Right ventricle myocardium superior (tissue), 1 donor: ENCODE results near the gene HMGXB3. TPM values are rescaled to one million over a fixed set of nuclear protein-coding genes. Genes with fewer than 3 reads are reported as not detected.
A peak's percentile ranks its signal among the peaks of the same experiment; 100 is the strongest.
"Not testable (repeated sequence)": the region's sequence is repeated elsewhere in the genome, so short reads cannot be mapped to it uniquely, and the experiment has no call there.

Source experiments
- ATAC-seq: fragments of 200-7000 bp; cut with Tn5 transposase; one replicate; pipeline ENCODE4 v1.9.1; 2020; ENCODE audit warnings: mild to moderate bottlenecking; ENCODE audit not compliant: poor library complexity
- DNase-seq: peaks from one replicate; pipeline ENCODE4 v3.0.0-alpha.2; 2020
- intact Hi-C: fragments of 100-400 bp; cut with DNase I; formaldehyde crosslinking; loops from one replicate; pipeline ENCODE4 v1.11.2; 2022
- total RNA-seq: library from RNA; stranded (reverse); fragmentation: NEBNext Ultra II Directional; extraction: Animal tissue kit (Norgen Biotek cat#: 25700); gene quantifications from one replicate; pipeline ENCODE4 v1.2.1, GENCODE V29; 2021
- donor health status: DM: no; HTN: yes; CAD: no; lungs with severe emphysema.

The HMGXB3 gene
- total RNA-seq, 1 donor from 2014 or later: 13.8 TPM

- intact Hi-C loops: no loop called here
- ATAC-seq: peak; percentile 54
- DNase-seq: no peak
Observed at GRCh38 chr5:150043657-150044328, 43.3 kb downstream of the HMGXB3 start.

- intact Hi-C loops: no loop called here
- ATAC-seq (no peak), DNase-seq (no peak)
Observed at GRCh38 chr5:150044329-150044681, 43.8 kb downstream of the HMGXB3 start.

- ATAC-seq: peak; percentile 15
- no peak for DNase-seq
- intact Hi-C loops: no loop called here
Observed at GRCh38 chr5:150044712-150045111, 44.2 kb downstream of the HMGXB3 start.

- DNase-seq: no peak
- intact Hi-C loops: no loop called here
Observed at GRCh38 chr5:150045549-150045948, 45.0 kb downstream of the HMGXB3 start.

GRCh38 chr5:150046031-150046430 lies 45.5 kb downstream of the HMGXB3 start:
- no peak for DNase-seq
- intact Hi-C loops: no loop called here
- ATAC-seq: no peak

More at GRCh38 chr5:150045549-150045948, 45.0 kb downstream of the HMGXB3 start:
- no peak for ATAC-seq

GRCh38 chr5:150050172-150050811 lies 49.8 kb downstream of the HMGXB3 start:
- DNase-seq, intact Hi-C loops, ATAC-seq: not testable (repeated sequence)

GRCh38 chr5:150051657-150052195 lies 51.2 kb downstream of the HMGXB3 start:
- ATAC-seq: no peak
- intact Hi-C loops: no loop called here
- DNase-seq: no peak

GRCh38 chr5:150052226-150052955 lies 51.9 kb downstream of the HMGXB3 start:
- no peak for ATAC-seq
- DNase-seq: no peak
- intact Hi-C loops: no loop called here

- intact Hi-C loops: no loop called here
- ATAC-seq (no peak), DNase-seq (no peak)
Observed at GRCh38 chr5:150052956-150053712, 52.6 kb downstream of the HMGXB3 start.

- ATAC-seq: no peak
- intact Hi-C loops: no loop called here
- no peak for DNase-seq
Observed at GRCh38 chr5:150053713-150054392, 53.3 kb downstream of the HMGXB3 start.

- no peak for DNase-seq
- no peak for ATAC-seq
- intact Hi-C loops: no loop called here
Observed at GRCh38 chr5:150054569-150054968, 54.0 kb downstream of the HMGXB3 start.

GRCh38 chr5:150055326-150056074 lies 55.0 kb downstream of the HMGXB3 start:
- DNase-seq (no peak), ATAC-seq (no peak)

GRCh38 chr5:150056075-150056443 lies 55.5 kb downstream of the HMGXB3 start:
- no peak for DNase-seq
- ATAC-seq: no peak
- intact Hi-C loops: no loop called here

More at GRCh38 chr5:150055326-150056074, 55.0 kb downstream of the HMGXB3 start:
- intact Hi-C loops: no loop called here

- intact Hi-C loops: no loop called here
- no peak for DNase-seq
- no peak for ATAC-seq
Observed at GRCh38 chr5:150057052-150057451, 56.5 kb downstream of the HMGXB3 start.

- ATAC-seq (no peak), DNase-seq (no peak)
- intact Hi-C loops: no loop called here
Observed at GRCh38 chr5:150057511-150057910, 57.0 kb downstream of the HMGXB3 start.

- DNase-seq: no peak
- intact Hi-C loops: no loop called here
- no peak for ATAC-seq
Observed at GRCh38 chr5:150057996-150058395, 57.5 kb downstream of the HMGXB3 start.

GRCh38 chr5:150058480-150059126 lies 58.1 kb downstream of the HMGXB3 start:
- DNase-seq (no peak), ATAC-seq (peak; percentile 56)
- intact Hi-C loops: no loop called here
